Measurements from ENCODE around the gene ZC3H15. TPM values are rescaled to one million over a fixed set of nuclear protein-coding genes. Genes with fewer than 3 reads are reported as not detected.

ZC3H15 gene
- total RNA-seq, 4 donors from 2014 or later: 43.5 to 77.8 (median 52.0) TPM

- 1% methylated on average over 31 of the region's 31 CpGs for WGBS, 2 donors
- TF ChIP-seq, protein P1, sequence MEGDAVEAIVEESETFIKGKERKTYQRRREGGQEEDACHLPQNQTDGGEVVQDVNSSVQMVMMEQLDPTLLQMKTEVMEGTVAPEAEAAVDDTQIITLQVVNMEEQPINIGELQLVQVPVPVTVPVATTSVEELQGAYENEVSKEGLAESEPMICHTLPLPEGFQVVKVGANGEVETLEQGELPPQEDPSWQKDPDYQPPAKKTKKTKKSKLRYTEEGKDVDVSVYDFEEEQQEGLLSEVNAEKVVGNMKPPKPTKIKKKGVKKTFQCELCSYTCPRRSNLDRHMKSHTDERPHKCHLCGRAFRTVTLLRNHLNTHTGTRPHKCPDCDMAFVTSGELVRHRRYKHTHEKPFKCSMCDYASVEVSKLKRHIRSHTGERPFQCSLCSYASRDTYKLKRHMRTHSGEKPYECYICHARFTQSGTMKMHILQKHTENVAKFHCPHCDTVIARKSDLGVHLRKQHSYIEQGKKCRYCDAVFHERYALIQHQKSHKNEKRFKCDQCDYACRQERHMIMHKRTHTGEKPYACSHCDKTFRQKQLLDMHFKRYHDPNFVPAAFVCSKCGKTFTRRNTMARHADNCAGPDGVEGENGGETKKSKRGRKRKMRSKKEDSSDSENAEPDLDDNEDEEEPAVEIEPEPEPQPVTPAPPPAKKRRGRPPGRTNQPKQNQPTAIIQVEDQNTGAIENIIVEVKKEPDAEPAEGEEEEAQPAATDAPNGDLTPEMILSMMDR (IDR thresholded peaks at IDR 0.05): no peak
- TF ChIP-seq POLR2A (IDR thresholded peaks at IDR 0.05): no peak
- no peak for DNase-seq (ENCODE audit: low spot score in 2 of 2)
- peak overlapping the region; percentile 99 for H3K4me3 ChIP-seq (ENCODE audit: low read depth, poor library complexity, severe bottlenecking)
- intact Hi-C loops (cut with DNase I; ENCODE audit: low total_unique reads): no loop called here
Measured at GRCh38 chr2:186486651-186487647, 889 bp downstream of the ZC3H15 start.

GRCh38 chr2:186493564-186494085, 7.6 kb downstream of the ZC3H15 start:
- no peak for DNase-seq (ENCODE audit: low spot score in 2 of 2)
- intact Hi-C loops (cut with DNase I; ENCODE audit: low total_unique reads): no loop called here
- H3K4me3 ChIP-seq (ENCODE audit: low read depth, poor library complexity, severe bottlenecking): no peak overlapping the region
- TF ChIP-seq, protein P1 (IDR thresholded peaks at IDR 0.05): no peak
- TF ChIP-seq POLR2A (IDR thresholded peaks at IDR 0.05): no peak
- 72 to 84% methylated on average over 2 of the region's 2 CpGs for WGBS, 2 donors

- DNase-seq (ENCODE audit: low spot score in 2 of 2): no peak
- intact Hi-C loops (cut with DNase I; ENCODE audit: low total_unique reads): no loop called here
- TF ChIP-seq POLR2A (IDR thresholded peaks at IDR 0.05): no peak
- TF ChIP-seq, protein P1 (IDR thresholded peaks at IDR 0.05): no peak
- no peak overlapping the region for H3K4me3 ChIP-seq (ENCODE audit: low read depth, poor library complexity, severe bottlenecking)
- 93 to 95% methylated on average over 7 of the region's 7 CpGs for WGBS, 2 donors
Measured at GRCh38 chr2:186496401-186496800, 10.3 kb downstream of the ZC3H15 start.

- WGBS, 2 donors: 89 to 96% methylated on average over 3 of the region's 3 CpGs
- TF ChIP-seq, protein P1 (IDR thresholded peaks at IDR 0.05): no peak
- TF ChIP-seq POLR2A (IDR thresholded peaks at IDR 0.05): no peak
- intact Hi-C loops (cut with DNase I; ENCODE audit: low total_unique reads): no loop called here
Measured at GRCh38 chr2:186497928-186498327, 11.9 kb downstream of the ZC3H15 start.

GRCh38 chr2:186498834-186499233, 12.8 kb downstream of the ZC3H15 start:
- intact Hi-C loops (cut with DNase I; ENCODE audit: low total_unique reads): no loop called here
- no peak for TF ChIP-seq POLR2A (IDR thresholded peaks at IDR 0.05)
- TF ChIP-seq, protein P1 (IDR thresholded peaks at IDR 0.05): no peak
- no peak for DNase-seq (ENCODE audit: low spot score in 2 of 2)
- WGBS, 2 donors: 0 to 33% methylated on average over 1 of the region's 1 CpG
- H3K4me3 ChIP-seq (ENCODE audit: low read depth, poor library complexity, severe bottlenecking): no peak overlapping the region

More at GRCh38 chr2:186497928-186498327, 11.9 kb downstream of the ZC3H15 start:
- H3K4me3 ChIP-seq (ENCODE audit: low read depth, poor library complexity, severe bottlenecking): no peak overlapping the region
- DNase-seq (ENCODE audit: low spot score in 2 of 2): no peak
